Cardiac atrium fibroblast (primary cell): ENCODE results near the gene BNC1. TPM values are rescaled to one million over a fixed set of nuclear protein-coding genes. Genes with fewer than 3 reads are reported as not detected.

ENCODE experiments used
- total RNA-seq: library from RNA; depleted of rRNA; stranded (reverse); fragments of >200 nt; gene quantifications from 2 replicates; pipeline ENCODE4 v1.2.3, GENCODE V29; 2015

Gene BNC1, protein sequence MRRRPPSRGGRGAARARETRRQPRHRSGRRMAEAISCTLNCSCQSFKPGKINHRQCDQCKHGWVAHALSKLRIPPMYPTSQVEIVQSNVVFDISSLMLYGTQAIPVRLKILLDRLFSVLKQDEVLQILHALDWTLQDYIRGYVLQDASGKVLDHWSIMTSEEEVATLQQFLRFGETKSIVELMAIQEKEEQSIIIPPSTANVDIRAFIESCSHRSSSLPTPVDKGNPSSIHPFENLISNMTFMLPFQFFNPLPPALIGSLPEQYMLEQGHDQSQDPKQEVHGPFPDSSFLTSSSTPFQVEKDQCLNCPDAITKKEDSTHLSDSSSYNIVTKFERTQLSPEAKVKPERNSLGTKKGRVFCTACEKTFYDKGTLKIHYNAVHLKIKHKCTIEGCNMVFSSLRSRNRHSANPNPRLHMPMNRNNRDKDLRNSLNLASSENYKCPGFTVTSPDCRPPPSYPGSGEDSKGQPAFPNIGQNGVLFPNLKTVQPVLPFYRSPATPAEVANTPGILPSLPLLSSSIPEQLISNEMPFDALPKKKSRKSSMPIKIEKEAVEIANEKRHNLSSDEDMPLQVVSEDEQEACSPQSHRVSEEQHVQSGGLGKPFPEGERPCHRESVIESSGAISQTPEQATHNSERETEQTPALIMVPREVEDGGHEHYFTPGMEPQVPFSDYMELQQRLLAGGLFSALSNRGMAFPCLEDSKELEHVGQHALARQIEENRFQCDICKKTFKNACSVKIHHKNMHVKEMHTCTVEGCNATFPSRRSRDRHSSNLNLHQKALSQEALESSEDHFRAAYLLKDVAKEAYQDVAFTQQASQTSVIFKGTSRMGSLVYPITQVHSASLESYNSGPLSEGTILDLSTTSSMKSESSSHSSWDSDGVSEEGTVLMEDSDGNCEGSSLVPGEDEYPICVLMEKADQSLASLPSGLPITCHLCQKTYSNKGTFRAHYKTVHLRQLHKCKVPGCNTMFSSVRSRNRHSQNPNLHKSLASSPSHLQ
- 1.1 and 2.6 TPM in 2 replicates for total RNA-seq

DNA sequence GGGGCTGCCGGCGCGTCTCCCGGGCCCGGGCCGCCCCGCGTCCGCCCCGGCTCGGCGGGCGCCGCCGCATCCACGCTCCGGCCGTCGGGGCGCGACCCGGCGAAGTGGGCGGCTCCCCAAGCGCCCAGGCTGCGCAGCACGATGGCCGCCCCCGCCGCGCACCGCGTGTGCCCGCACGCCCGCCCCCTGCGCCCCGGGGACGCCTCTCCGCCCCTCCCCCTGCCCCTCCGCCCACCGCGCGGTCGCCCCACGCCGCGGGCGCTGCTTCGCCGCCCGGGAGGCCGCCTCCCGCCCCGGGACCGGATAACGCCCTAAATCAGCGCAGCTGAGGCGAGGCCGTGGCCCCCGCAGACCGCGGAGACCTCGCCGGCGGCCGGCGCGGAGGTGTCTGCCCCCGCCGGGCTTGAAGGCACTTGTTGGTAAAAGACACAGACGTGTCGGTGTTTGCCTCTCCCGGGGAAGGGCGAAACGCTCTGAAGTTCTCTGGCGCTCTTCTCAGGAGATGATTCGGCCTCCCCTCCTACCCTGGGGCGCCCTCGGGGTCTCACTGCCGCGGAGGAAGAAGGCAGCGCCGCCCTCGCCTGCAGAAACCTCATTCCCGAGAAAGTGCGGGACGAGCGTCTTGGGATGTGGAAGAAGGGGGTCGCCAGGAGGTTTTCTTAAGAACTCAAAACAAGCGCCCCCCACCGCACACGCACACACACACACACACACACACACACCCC lies at the start of gene BNC1:
BNC1 (minus strand) TSS at position 106 of the 725 bp plus-strand sequence; CDS start at position 70, 36 bp downstream.

DNA sequence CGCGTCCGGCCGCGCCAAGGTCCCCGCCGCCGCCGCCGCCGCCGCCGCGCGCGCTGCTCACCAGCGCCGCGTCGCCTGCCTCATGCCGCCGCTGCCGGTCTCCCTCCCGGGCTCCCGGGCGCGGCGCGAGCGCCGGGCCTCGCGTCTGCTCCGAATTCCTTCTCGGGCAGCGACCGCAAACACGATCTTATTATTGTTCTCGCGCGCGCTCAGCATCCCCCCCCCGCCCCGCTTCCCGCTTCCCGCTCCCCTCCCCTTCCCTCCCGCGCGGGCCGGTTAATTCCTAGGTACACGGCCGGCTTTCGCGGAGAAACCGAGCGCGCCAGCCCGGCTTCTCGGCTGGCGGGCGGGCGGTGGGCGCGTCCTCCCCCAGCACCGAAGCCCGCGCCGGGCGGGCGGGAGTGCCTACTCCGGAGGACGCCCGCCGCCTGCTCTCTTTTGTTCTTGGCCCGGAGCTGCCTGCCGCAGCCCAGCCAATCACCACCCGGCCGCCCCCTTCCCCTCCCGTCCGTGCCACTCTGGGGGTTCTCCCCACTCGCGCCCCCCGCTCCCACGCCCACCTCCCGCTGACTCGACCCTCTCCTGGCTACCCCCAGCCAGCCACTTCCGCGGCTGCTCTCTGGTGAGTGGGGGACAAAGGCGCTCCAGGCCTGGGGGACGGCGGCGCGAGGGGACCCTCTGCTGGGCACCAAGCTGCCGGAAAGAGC lies 76.7 kb downstream of the BNC1 start, which contains the start of gene HDGFL3:
HDGFL3 (minus strand) TSS at position 164 of the 707 bp plus-strand sequence. CDS start 409 bp downstream, outside the sequence.

Other genes starting within 250 kb of the BNC1 start
- gene BTBD1, start 217.4 kb downstream of the BNC1 start, total RNA-seq, result 63.9 and 68.2 TPM in 2 replicates
- 2.3 and 6.0 TPM in 2 replicates for gene TM6SF1, start 177.0 kb downstream of the BNC1 start, total RNA-seq
- 14.6 and 15.2 TPM in 2 replicates for gene HDGFL3, start 76.8 kb downstream of the BNC1 start, total RNA-seq
- 0.32 TPM in 1 of 2 replicates, not detected in the other for gene SH3GL3, start 162.7 kb upstream of the BNC1 start, total RNA-seq